Transverse colon (tissue), 4 donors: Measurements from ENCODE around the gene CAGE1.

Experiments
- CTCF ChIP-seq, 5 experiments: fragments of 200-600 bp in 3 of 5; fragments of 450-650 bp in 2 of 5; sonication (generic) in 3 of 5; IDR thresholded peaks; 1 replicate in 2 of 5; 2 replicates in 3 of 5; pipeline ENCODE4 v1.5.1; 2016 to 2017; ENCODE audit warnings: antibody characterized with exemption in 5 of 5, inconsistent platforms in 3 of 5, mild to moderate bottlenecking in 2 of 5, moderate library complexity in 1 of 5
- EP300 ChIP-seq: sonication (generic); formaldehyde crosslinking; IDR thresholded peaks from one replicate; pipeline ENCODE4 v1.6.1; 2017; ENCODE audit warnings: antibody characterized with exemption, low read depth
- POLR2A ChIP-seq: fragments of 450-650 bp; IDR thresholded peaks from one replicate; pipeline ENCODE4 v1.6.1; 2016; ENCODE audit warnings: antibody characterized with exemption, mild to moderate bottlenecking, moderate library complexity
- POLR2AphosphoS5 ChIP-seq, 3 donors: sonication (generic); formaldehyde crosslinking; IDR thresholded peaks; one replicate each; pipeline ENCODE4 v1.6.1; 2016; ENCODE audit warnings: antibody characterized with exemption in 3 of 3

GRCh38 chr6:7335519-7335918 is 54.0 kb downstream of the CAGE1 start:
- TF ChIP-seq CTCF (IDR thresholded peaks at IDR 0.05) (no peak), POLR2A (no peak), POLR2AphosphoS5 (IDR thresholded peaks at IDR 0.05) (no peak), EP300 (no peak)
